ENCODE measurements around the gene EPB41L4A.

EPB41L4A gene

GRCh38 chr5:112419986-112420864, 1.1 kb upstream of the EPB41L4A start:
- no peaks in the 10 kb centered on the region for H3K27me3 ChIP-seq (ENCODE audit: control insufficient read depth in 5 of 5, insufficient read depth in 4 of 5, low read length in 5 of 5)
- H3K27ac ChIP-seq (ENCODE audit: low read depth, low read length) = peak overlapping the region; percentile 87
- H3K9ac ChIP-seq (ENCODE audit: low read length in 5 of 5) = peak overlapping the region in 4 of 5 donors; percentile 62 to 85 (median 77)
- peaks cover 0 to 31% (median 16%) of the 10 kb centered on the region in 5 donors for H3K4me1 ChIP-seq (ENCODE audit: control insufficient read depth in 5 of 5, insufficient read depth in 5 of 5, low read length in 5 of 5)
- H3K36me3 ChIP-seq (ENCODE audit: control insufficient read depth in 5 of 5, insufficient read depth in 5 of 5, low read length in 5 of 5) = no peaks in the 10 kb centered on the region
- H3K9me3 ChIP-seq (ENCODE audit: control insufficient read depth in 5 of 5, low read length in 5 of 5) = no peaks in the 10 kb centered on the region
- H3K4me3 ChIP-seq (ENCODE audit: low read depth in 1 of 5, low read length in 5 of 5) = peak overlapping the region; percentile 35 to 98 (median 94)

DNA sequence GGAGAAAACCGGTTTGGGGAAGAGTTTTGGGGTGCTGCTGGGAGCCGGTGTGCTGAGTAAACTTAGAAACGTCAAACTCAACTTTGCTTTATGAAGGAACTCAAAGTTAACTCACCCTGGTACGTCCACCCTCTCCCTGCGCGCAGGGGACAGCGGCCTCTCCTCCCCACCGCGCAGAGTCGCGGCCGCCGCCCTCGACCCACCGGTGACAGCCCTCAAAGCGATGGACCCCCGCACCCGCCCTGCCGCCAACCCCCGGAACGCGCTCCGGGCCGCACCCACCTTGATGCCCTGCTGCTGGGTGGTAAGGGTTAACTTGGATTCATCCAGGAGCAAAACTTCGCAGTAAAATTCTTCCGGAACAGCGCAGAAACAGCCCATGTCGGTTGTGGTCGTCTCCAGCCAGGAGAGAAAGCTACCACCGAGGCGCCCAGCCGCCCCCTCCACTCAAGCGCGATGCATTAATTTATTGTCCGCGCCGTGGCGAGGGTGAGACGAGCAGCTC, 366 bp downstream of the EPB41L4A start:
- peak overlapping the region; percentile 62 to 89 (median 82) for H3K9ac ChIP-seq (ENCODE audit: low read length in 5 of 5)
- H3K4me1 ChIP-seq (ENCODE audit: control insufficient read depth in 5 of 5, insufficient read depth in 5 of 5, low read length in 5 of 5) = peaks cover 0 to 34% (median 22%) of the 10 kb centered on the region in 5 donors
- no peaks in the 10 kb centered on the region for H3K9me3 ChIP-seq (ENCODE audit: control insufficient read depth in 5 of 5, low read length in 5 of 5)
- peak overlapping the region; percentile 81 to 98 (median 94) for H3K4me3 ChIP-seq (ENCODE audit: low read depth in 1 of 5, low read length in 5 of 5)
- H3K27ac ChIP-seq (ENCODE audit: low read depth, low read length) = peak overlapping the region; percentile 87
- H3K36me3 ChIP-seq (ENCODE audit: control insufficient read depth in 5 of 5, insufficient read depth in 5 of 5, low read length in 5 of 5) = no peaks in the 10 kb centered on the region
- no peaks in the 10 kb centered on the region for H3K27me3 ChIP-seq (ENCODE audit: control insufficient read depth in 5 of 5, insufficient read depth in 4 of 5, low read length in 5 of 5)

GRCh38 chr5:112417931-112418658, 982 bp downstream of the EPB41L4A start:
- Histone ChIP-seq H3K4me3 (ENCODE audit: low read depth in 1 of 5, low read length in 5 of 5) (peak overlapping the region; percentile 81 to 98 (median 94)), H3K27me3 (ENCODE audit: control insufficient read depth in 5 of 5, insufficient read depth in 4 of 5, low read length in 5 of 5) (no peaks in the 10 kb centered on the region), H3K4me1 (ENCODE audit: control insufficient read depth in 5 of 5, insufficient read depth in 5 of 5, low read length in 5 of 5) (peaks cover 0 to 39% (median 22%) of the 10 kb centered on the region in 5 donors), H3K36me3 (ENCODE audit: control insufficient read depth in 5 of 5, insufficient read depth in 5 of 5, low read length in 5 of 5) (no peaks in the 10 kb centered on the region), H3K27ac (ENCODE audit: low read depth, low read length) (peak overlapping the region; percentile 87), H3K9me3 (ENCODE audit: control insufficient read depth in 5 of 5, low read length in 5 of 5) (no peaks in the 10 kb centered on the region), H3K9ac (ENCODE audit: low read length in 5 of 5) (peak overlapping the region; percentile 21 to 89 (median 82))

DNA sequence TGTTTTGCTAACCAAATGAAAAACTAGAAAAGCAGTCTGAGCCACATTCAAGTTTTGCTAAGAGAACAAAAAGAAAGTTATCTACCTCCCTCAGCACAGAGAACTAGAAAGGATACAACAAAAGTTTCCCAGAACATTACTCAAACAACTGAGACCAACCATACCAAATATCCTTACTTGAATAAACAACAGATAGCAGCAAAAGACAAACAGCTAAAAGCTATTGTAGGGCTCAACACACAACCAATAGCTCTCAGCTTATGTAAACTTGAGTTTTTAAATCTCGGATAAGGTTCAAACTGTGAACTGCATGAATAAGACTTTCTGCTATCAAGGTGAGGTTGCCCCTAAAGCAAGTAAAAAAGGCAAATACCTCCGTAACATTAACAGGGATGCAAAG, 3.5 kb downstream of the EPB41L4A start:
- Histone ChIP-seq H3K9me3 (ENCODE audit: control insufficient read depth in 5 of 5, low read length in 5 of 5) (no peaks in the 10 kb centered on the region), H3K4me1 (ENCODE audit: control insufficient read depth in 5 of 5, insufficient read depth in 5 of 5, low read length in 5 of 5) (peaks cover 0 to 44% (median 22%) of the 10 kb centered on the region in 5 donors), H3K36me3 (ENCODE audit: control insufficient read depth in 5 of 5, insufficient read depth in 5 of 5, low read length in 5 of 5) (peaks cover 0 to 4% (median 0%) of the 10 kb centered on the region in 5 donors), H3K27me3 (ENCODE audit: control insufficient read depth in 5 of 5, insufficient read depth in 4 of 5, low read length in 5 of 5) (no peaks in the 10 kb centered on the region), H3K4me3 (ENCODE audit: low read depth in 1 of 5, low read length in 5 of 5) (no peak overlapping the region), H3K27ac (ENCODE audit: low read depth, low read length) (no peak overlapping the region), H3K9ac (ENCODE audit: low read length in 5 of 5) (no peak overlapping the region)

DNA sequence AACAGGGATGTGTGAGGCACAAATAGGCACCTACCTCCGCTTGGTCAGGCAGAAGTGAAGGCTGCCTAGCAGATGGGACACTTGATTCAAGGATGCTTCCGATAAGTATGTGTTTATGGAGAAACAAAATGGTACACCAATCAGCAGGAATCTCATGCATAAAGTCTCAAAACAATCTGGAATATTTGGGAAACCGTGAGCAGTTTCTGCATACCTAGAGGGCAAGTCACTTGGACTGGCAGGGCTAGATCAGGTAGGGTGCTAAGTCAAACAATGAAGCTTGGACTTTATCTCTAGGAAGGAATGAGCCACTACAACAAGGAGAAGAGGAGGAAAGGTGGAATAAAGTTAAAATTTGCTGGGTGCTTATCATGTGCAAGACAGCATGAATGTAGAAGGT, 5.5 kb downstream of the EPB41L4A start:
- Histone ChIP-seq H3K4me1 (ENCODE audit: control insufficient read depth in 5 of 5, insufficient read depth in 5 of 5, low read length in 5 of 5) (peaks cover 0 to 42% (median 11%) of the 10 kb centered on the region in 5 donors), H3K9me3 (ENCODE audit: control insufficient read depth in 5 of 5, low read length in 5 of 5) (no peaks in the 10 kb centered on the region), H3K9ac (ENCODE audit: low read length in 5 of 5) (no peak overlapping the region), H3K36me3 (ENCODE audit: control insufficient read depth in 5 of 5, insufficient read depth in 5 of 5, low read length in 5 of 5) (peaks cover 0 to 4% (median 0%) of the 10 kb centered on the region in 5 donors), H3K27me3 (ENCODE audit: control insufficient read depth in 5 of 5, insufficient read depth in 4 of 5, low read length in 5 of 5) (no peaks in the 10 kb centered on the region), H3K4me3 (ENCODE audit: low read depth in 1 of 5, low read length in 5 of 5) (no peak overlapping the region), H3K27ac (ENCODE audit: low read depth, low read length) (no peak overlapping the region)

DNA sequence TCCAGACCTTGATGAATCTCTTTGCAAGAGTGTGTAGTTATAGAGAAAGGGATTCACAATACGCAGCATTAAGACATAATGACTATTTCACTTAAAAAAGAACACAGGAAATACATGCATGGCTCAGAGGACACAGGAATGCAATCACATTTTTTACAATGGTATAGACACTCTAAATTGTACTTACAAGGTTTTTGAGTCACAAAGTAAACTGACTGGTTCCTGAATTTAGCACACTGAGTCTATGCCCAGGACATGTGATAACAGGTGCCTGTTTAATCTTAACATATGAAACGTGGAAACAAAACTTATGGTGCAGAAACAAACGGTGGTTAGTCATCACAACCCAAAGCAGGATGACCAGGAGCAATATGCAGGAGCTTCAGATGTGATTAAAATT, 6.7 kb downstream of the EPB41L4A start:
- H3K9ac ChIP-seq (ENCODE audit: low read length in 5 of 5) = no peak overlapping the region
- no peaks in the 10 kb centered on the region for H3K27me3 ChIP-seq (ENCODE audit: control insufficient read depth in 5 of 5, insufficient read depth in 4 of 5, low read length in 5 of 5)
- H3K9me3 ChIP-seq (ENCODE audit: control insufficient read depth in 5 of 5, low read length in 5 of 5) = no peaks in the 10 kb centered on the region
- H3K4me3 ChIP-seq (ENCODE audit: low read depth in 1 of 5, low read length in 5 of 5) = no peak overlapping the region
- peaks cover 0 to 44% (median 0%) of the 10 kb centered on the region in 5 donors for H3K4me1 ChIP-seq (ENCODE audit: control insufficient read depth in 5 of 5, insufficient read depth in 5 of 5, low read length in 5 of 5)
- H3K27ac ChIP-seq (ENCODE audit: low read depth, low read length) = no peak overlapping the region
- H3K36me3 ChIP-seq (ENCODE audit: control insufficient read depth in 5 of 5, insufficient read depth in 5 of 5, low read length in 5 of 5) = peaks cover 0 to 4% (median 0%) of the 10 kb centered on the region in 5 donors

- Histone ChIP-seq H3K9me3 (ENCODE audit: control insufficient read depth in 5 of 5, low read length in 5 of 5) (no peaks in the 10 kb centered on the region), H3K4me1 (ENCODE audit: control insufficient read depth in 5 of 5, insufficient read depth in 5 of 5, low read length in 5 of 5) (peaks cover 0 to 48% (median 0%) of the 10 kb centered on the region in 5 donors), H3K36me3 (ENCODE audit: control insufficient read depth in 5 of 5, insufficient read depth in 5 of 5, low read length in 5 of 5) (peaks cover 0 to 4% (median 0%) of the 10 kb centered on the region in 5 donors), H3K9ac (ENCODE audit: low read length in 5 of 5) (no peak overlapping the region), H3K4me3 (ENCODE audit: low read depth in 1 of 5, low read length in 5 of 5) (no peak overlapping the region), H3K27me3 (ENCODE audit: control insufficient read depth in 5 of 5, insufficient read depth in 4 of 5, low read length in 5 of 5) (no peaks in the 10 kb centered on the region), H3K27ac (ENCODE audit: low read depth, low read length) (no peak overlapping the region)
Measured at GRCh38 chr5:112411903-112412302, 7.2 kb downstream of the EPB41L4A start.

GRCh38 chr5:112407666-112408065, 11.4 kb downstream of the EPB41L4A start:
- H3K4me3 ChIP-seq (ENCODE audit: low read depth in 1 of 5, low read length in 5 of 5) = no peak overlapping the region
- no peaks in the 10 kb centered on the region for H3K27me3 ChIP-seq (ENCODE audit: control insufficient read depth in 5 of 5, insufficient read depth in 4 of 5, low read length in 5 of 5)
- peaks cover 0 to 36% (median 2%) of the 10 kb centered on the region in 5 donors for H3K4me1 ChIP-seq (ENCODE audit: control insufficient read depth in 5 of 5, insufficient read depth in 5 of 5, low read length in 5 of 5)
- no peaks in the 10 kb centered on the region for H3K9me3 ChIP-seq (ENCODE audit: control insufficient read depth in 5 of 5, low read length in 5 of 5)
- H3K27ac ChIP-seq (ENCODE audit: low read depth, low read length) = no peak overlapping the region
- H3K36me3 ChIP-seq (ENCODE audit: control insufficient read depth in 5 of 5, insufficient read depth in 5 of 5, low read length in 5 of 5) = peaks cover 0 to 4% (median 0%) of the 10 kb centered on the region in 5 donors
- H3K9ac ChIP-seq (ENCODE audit: low read length in 5 of 5) = no peak overlapping the region

DNA sequence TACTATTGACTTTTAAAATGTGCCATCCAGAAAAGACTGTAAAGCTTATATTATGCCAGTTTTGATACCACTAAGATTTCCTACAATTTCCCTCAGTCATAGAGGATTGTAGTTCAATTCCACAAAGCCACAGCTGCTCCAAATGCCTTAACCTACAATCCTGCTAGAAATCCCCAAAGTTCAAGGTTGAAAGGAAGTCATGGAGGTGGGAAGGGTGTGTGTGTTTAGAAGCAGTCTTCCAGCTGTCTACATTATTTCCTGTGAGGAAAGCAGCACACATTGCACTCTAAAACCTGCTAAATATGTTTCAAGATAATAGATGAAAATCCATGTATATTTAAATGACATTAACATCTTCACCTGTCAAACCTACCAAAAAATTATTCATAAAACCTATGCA, 11.8 kb downstream of the EPB41L4A start:
- Histone ChIP-seq H3K4me1 (ENCODE audit: control insufficient read depth in 5 of 5, insufficient read depth in 5 of 5, low read length in 5 of 5) (peaks cover 0 to 32% (median 4%) of the 10 kb centered on the region in 5 donors), H3K36me3 (ENCODE audit: control insufficient read depth in 5 of 5, insufficient read depth in 5 of 5, low read length in 5 of 5) (peaks cover 0 to 3% (median 0%) of the 10 kb centered on the region in 5 donors), H3K27ac (ENCODE audit: low read depth, low read length) (no peak overlapping the region), H3K27me3 (ENCODE audit: control insufficient read depth in 5 of 5, insufficient read depth in 4 of 5, low read length in 5 of 5) (no peaks in the 10 kb centered on the region), H3K4me3 (ENCODE audit: low read depth in 1 of 5, low read length in 5 of 5) (no peak overlapping the region), H3K9me3 (ENCODE audit: control insufficient read depth in 5 of 5, low read length in 5 of 5) (no peaks in the 10 kb centered on the region), H3K9ac (ENCODE audit: low read length in 5 of 5) (no peak overlapping the region)

Measured in subcutaneous abdominal adipose tissue (tissue), 5 donors.